GM12801 (cell line): ENCODE data around the gene ANKS1B.

ENCODE experiments used
- TF ChIP-seq, protein P1 (sequence below): IDR thresholded peaks from one replicate; pipeline ENCODE4 v1.5.1; 2011; ENCODE audit warnings: control low read depth; ENCODE audit not compliant: insufficient read length; ENCODE audit errors: extremely low read depth

The ANKS1B gene

DNA sequence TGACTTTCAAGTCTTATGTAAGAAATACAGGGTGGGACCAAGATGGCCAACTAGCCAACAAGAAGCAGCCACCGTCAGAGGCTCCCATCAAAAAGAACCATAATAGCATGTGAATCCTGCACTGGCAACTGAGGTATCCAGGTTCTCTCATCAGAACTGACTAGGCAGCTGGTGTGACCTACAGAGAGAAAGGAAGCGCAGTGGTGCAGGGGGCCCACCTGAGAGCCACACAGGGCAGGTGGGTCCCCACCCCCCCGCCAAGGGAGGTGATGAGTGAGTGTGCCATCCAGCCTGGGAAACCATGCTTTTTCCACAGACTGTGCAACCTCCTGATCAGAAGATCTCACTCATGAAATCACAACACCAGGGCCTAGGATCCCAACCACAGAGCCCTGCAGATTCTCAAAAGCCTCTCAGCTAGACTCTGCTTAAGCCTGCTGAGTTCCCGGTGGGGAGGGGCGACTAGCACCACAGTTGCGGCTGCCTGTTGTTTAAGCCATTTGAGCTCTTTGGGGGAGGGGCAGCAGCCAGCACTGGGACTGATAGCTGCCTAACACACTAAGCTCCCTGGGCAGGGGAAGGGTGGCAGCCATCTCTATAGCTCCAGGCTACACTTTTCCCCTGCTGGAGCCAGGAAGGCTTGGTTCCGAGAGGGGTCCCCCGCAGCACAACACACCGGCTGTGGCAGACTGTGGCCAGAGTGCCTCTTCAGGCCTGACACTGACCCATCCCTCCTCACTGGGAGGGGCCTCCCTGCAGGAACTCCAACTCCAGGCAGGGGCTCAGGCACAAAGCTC lies 261.8 kb downstream of the ANKS1B start:
- TF ChIP-seq, protein P1, sequence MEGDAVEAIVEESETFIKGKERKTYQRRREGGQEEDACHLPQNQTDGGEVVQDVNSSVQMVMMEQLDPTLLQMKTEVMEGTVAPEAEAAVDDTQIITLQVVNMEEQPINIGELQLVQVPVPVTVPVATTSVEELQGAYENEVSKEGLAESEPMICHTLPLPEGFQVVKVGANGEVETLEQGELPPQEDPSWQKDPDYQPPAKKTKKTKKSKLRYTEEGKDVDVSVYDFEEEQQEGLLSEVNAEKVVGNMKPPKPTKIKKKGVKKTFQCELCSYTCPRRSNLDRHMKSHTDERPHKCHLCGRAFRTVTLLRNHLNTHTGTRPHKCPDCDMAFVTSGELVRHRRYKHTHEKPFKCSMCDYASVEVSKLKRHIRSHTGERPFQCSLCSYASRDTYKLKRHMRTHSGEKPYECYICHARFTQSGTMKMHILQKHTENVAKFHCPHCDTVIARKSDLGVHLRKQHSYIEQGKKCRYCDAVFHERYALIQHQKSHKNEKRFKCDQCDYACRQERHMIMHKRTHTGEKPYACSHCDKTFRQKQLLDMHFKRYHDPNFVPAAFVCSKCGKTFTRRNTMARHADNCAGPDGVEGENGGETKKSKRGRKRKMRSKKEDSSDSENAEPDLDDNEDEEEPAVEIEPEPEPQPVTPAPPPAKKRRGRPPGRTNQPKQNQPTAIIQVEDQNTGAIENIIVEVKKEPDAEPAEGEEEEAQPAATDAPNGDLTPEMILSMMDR = no peak

DNA sequence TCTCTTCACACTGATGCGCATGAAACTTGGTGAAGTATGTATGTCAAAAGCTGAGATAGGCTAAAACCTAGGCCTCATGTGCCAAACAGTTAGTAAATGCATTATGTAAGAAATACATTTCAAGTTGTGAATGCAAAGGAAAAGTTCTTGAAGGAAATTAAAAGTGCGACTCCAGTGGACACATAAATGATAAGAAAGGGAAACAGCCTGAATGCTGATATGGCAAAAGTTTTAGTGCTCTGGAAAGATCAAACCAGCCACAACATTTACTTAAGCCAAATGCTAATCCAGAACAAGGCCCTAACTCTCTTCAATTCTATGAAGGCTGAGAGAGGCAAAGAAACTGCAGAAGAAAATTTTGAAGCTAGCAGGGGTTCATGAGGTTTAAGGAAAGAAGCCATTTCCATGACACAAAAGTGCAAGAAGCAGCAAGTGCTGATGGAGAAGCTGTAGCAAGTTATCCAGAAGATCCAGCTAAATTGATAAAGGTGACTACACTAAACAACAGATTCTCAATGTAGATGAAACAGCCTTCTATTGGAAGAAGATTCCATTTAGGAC lies 262.9 kb downstream of the ANKS1B start:
- TF ChIP-seq, protein P1 = no peak

DNA sequence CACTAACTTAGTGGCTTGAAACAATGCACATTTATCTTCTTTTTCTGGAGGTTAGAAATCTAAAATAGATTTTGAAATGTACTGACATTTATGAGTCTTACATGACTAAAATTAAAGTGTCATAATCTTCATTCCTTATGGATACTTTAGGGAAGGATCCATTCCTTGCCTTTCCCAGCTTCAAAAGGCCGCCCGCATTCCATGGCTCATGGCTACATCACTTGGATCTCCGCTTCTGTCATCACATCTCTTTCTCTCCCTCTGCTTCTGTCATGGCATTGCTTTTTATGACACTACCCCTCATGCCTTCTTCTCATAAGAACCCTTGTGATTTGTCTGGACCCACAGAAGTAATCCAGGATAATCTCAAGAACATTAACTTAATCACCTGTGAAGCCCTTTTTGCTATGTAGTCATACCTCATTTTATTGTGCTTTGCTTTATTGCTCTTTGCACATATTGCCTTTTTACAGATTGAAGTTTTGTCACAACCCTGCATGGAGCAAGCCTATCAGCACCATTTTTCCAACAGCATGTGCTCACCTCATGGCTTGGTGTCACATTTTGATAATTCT lies 270.7 kb downstream of the ANKS1B start:
- TF ChIP-seq, protein P1 = no peak

DNA sequence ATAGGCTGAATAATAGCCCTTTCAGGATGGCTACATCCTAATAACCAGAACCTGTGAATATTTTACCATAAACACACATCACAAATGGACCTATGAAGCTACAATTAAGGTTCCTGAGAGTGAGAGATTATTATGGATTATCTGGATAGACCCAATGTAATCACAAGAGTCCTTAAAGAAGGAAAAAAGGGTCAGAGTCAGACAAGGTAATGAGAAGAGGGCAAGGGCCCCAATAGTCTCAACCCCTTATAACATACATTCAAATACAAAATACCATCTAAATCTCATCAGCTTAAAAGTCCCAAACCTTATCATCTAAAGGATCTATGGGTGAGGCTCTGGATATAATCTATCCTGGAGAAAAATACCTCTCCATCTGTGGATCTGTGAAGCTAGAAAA lies 272.5 kb downstream of the ANKS1B start:
- TF ChIP-seq, protein P1 = no peak

DNA sequence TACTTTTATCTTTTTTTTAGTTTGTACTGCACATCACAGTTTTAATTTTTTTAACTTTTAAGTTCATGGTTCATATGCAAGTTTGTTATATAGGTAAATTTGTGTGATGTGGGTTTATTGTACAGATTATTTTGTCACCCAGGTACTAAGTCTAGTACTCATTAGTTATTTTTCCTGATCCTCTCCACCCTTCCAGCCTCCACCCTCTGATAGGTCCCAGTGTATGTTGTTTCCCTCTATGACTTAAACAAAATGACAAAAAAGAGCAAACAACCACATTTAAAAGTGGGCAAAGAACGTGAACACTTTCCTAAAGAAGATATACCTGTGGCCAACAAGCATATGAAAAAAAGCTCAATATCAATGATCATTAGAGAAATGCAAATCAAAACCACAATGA lies 273.5 kb downstream of the ANKS1B start:
- TF ChIP-seq, protein P1 = no peak

DNA sequence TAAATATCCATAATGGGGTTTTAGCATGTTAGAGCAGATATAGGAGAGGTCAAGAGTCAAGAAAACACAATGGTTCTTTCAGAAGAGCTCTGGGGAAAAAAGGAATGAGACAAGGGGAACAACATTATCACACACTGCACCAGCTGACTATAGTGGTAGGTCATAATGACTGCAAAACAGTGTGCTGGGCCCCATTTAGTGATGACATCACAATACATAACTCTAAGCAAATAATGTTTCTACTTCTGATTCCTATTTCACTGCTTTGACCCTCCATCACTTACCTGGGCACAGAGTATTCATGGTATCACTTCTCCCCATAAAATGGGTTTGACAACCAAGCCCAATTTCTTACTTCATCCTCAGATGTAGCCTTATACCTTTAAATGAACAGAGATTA lies 275.1 kb downstream of the ANKS1B start:
- TF ChIP-seq, protein P1 = no peak

DNA sequence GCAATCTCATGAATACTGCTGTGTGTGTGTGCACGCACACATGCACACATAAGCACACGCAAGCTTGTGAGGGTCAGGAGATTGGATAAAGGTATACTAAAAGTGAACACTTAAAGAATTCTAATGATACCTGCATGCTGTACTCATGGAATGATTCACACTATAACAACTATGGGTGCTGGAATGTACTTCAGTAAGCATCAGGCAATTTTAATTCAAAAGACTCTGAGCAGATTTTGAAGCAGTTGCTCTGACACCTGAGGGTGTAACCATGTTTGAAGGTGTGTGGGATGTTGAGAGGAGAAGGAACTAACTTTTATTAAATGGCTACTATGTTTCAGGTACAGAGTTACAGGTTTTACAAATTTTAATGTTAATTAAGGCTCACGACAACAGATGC lies 275.6 kb downstream of the ANKS1B start:
- TF ChIP-seq, protein P1 = no peak
